LNCAP (cell line): ENCODE results near the gene LTN1.

Source experiments
- CTCF ChIP-seq: fragments of 450-650 bp; IDR thresholded peaks from 2 replicates; pipeline ENCODE4 v1.5.1; 2017; ENCODE audit warnings: mild to moderate bottlenecking

LTN1 gene

GRCh38 chr21:28884976-28885852 lies 107.5 kb downstream of the LTN1 start:
- no peak for TF ChIP-seq CTCF

- no peak for TF ChIP-seq CTCF
Measured at GRCh38 chr21:28884481-28884880, 108.2 kb downstream of the LTN1 start.

GRCh38 chr21:28883931-28884330 lies 108.7 kb downstream of the LTN1 start:
- TF ChIP-seq CTCF = no peak

- TF ChIP-seq CTCF = no peak
Measured at GRCh38 chr21:28882345-28882744, 110.3 kb downstream of the LTN1 start.
